Smooth muscle cell (in vitro differentiated cells): ENCODE data around the gene MAT2A. TPM values are rescaled to one million over a fixed set of nuclear protein-coding genes. Genes with fewer than 3 reads are reported as not detected.
"Not testable (repeated sequence)": the region's sequence is repeated elsewhere in the genome, so short reads cannot be mapped to it uniquely, and the experiment has no call there.

ENCODE experiments used
- DNase-seq: peaks from one replicate; lab custom pipeline; 2025; ENCODE audit not compliant: unreplicated experiment; lab: John Stamatoyannopoulos, UW
- H2AFZ ChIP-seq: fragments of 200-600 bp; sonication (generic); 2 replicates; pipeline ENCODE4 v1.6.0; 2016; ENCODE audit warnings: antibody characterized with exemption, low read depth, mild to moderate bottlenecking
- H3F3A ChIP-seq: fragments of 200-600 bp; sonication (generic); 2 replicates; pipeline ENCODE4 v1.6.0; 2017; ENCODE audit warnings: antibody characterized with exemption, low read depth
- H3K27ac ChIP-seq: fragments of 200-600 bp; sonication (generic); 2 replicates; pipeline ENCODE4 v1.5.1; 2016; ENCODE audit warnings: low read depth, mild to moderate bottlenecking
- H3K27me3 ChIP-seq: fragments of 200-600 bp; sonication (generic); 2 replicates; pipeline ENCODE4 v1.6.1; 2016; ENCODE audit warnings: low read depth, mild to moderate bottlenecking
- H3K36me3 ChIP-seq: fragments of 200-600 bp; sonication (generic); 2 replicates; pipeline ENCODE4 v1.5.1; 2016; ENCODE audit warnings: low read depth
- H3K4me1 ChIP-seq: fragments of 200-600 bp; sonication (generic); 2 replicates; pipeline ENCODE4 v1.5.1; 2016; ENCODE audit warnings: low read depth
- H3K4me2 ChIP-seq: fragments of 200-600 bp; sonication (generic); 2 replicates; pipeline ENCODE4 v1.6.0; 2016; ENCODE audit warnings: mild to moderate bottlenecking
- H3K4me3 ChIP-seq: fragments of 200-600 bp; sonication (generic); 2 replicates; pipeline ENCODE4 v1.5.1; 2016; ENCODE audit warnings: mild to moderate bottlenecking
- H3K79me2 ChIP-seq: fragments of 200-600 bp; sonication (generic); 2 replicates; pipeline ENCODE4 v1.6.0; 2016; ENCODE audit warnings: low read depth, mild to moderate bottlenecking
- H3K9ac ChIP-seq: fragments of 200-600 bp; sonication (generic); 2 replicates; pipeline ENCODE4 v1.6.0; 2016; ENCODE audit warnings: low read depth
- H3K9me3 ChIP-seq: fragments of 200-600 bp; sonication (generic); replicated peaks from 2 replicates; pipeline ENCODE4 v1.5.1; 2016; ENCODE audit warnings: low read depth
- H4K20me1 ChIP-seq: fragments of 200-600 bp; sonication (generic); 2 replicates; pipeline ENCODE4 v1.6.0; 2016; ENCODE audit warnings: low read depth
- WGBS: methylation state at CpG from one replicate; pipeline ENCODE4 v1.1.7; 2016; ENCODE audit warnings: low lambda C conversion rate; 5-methylcytosine and 5-hydroxymethylcytosine counted together
- polyA plus RNA-seq: library from polyadenylated mRNA; unstranded; fragments of >200 nt; fragmentation: Nextera tagmentation; extraction: Ambion mirVana; gene quantifications from 2 replicates; pipeline ENCODE4 v1.2.1, GENCODE V29; 2016
- total RNA-seq: library from RNA; depleted of rRNA; stranded (reverse); fragments of >200 nt; gene quantifications from 2 replicates; pipeline ENCODE4 v1.2.3, GENCODE V29; 2014
- TF ChIP-seq, protein P1 (sequence below): fragments of 200-600 bp; sonication (generic); IDR thresholded peaks from 2 replicates; pipeline ENCODE4 v1.5.1; 2017; ENCODE audit warnings: borderline replicate concordance, mild to moderate bottlenecking, antibody characterized with exemption; ENCODE audit not compliant: insufficient read depth, poor library complexity, severe bottlenecking

The MAT2A gene
- total and polyA plus RNA-seq, 2 experiments from 2014 or later: 93.8 to 108 TPM

DNA sequence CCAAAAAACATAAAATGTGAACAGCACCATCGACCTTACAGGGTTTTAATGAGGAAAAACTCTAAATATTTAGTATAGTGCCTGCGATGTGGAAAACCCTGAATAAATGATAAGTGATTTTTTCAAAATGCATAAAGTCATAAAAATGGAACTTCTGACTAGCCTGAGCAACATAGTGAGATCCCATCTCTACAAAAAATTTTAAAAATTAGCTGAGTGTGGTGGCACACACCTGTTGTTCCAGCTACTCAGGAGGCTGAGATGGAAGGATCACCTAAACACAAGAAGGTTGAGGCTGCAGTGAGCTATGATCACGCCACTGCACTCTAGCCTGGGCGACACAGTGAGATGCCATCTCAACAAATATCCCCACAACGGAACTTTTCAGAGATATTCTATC lies 18.2 kb downstream of the MAT2A start:
- WGBS: 99% methylated on average over 5 of the region's 5 CpGs
- no peak overlapping the region for H3K27ac ChIP-seq
- H3F3A ChIP-seq: peaks cover 4% of the 10 kb centered on the region
- H3K27me3 ChIP-seq: no peaks in the 10 kb centered on the region
- TF ChIP-seq, protein P1, sequence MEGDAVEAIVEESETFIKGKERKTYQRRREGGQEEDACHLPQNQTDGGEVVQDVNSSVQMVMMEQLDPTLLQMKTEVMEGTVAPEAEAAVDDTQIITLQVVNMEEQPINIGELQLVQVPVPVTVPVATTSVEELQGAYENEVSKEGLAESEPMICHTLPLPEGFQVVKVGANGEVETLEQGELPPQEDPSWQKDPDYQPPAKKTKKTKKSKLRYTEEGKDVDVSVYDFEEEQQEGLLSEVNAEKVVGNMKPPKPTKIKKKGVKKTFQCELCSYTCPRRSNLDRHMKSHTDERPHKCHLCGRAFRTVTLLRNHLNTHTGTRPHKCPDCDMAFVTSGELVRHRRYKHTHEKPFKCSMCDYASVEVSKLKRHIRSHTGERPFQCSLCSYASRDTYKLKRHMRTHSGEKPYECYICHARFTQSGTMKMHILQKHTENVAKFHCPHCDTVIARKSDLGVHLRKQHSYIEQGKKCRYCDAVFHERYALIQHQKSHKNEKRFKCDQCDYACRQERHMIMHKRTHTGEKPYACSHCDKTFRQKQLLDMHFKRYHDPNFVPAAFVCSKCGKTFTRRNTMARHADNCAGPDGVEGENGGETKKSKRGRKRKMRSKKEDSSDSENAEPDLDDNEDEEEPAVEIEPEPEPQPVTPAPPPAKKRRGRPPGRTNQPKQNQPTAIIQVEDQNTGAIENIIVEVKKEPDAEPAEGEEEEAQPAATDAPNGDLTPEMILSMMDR: no peak
- H3K9me3 ChIP-seq: no peaks in the 10 kb centered on the region
- H3K4me3 ChIP-seq: no peak overlapping the region
- DNase-seq: no peak
- H4K20me1 ChIP-seq: peaks cover 10% of the 10 kb centered on the region
- no peak overlapping the region for H2AFZ ChIP-seq
- H3K9ac ChIP-seq: no peak overlapping the region
- peaks cover 39% of the 10 kb centered on the region for H3K79me2 ChIP-seq
- H3K4me2 ChIP-seq: no peak overlapping the region
- peaks cover 3% of the 10 kb centered on the region for H3K36me3 ChIP-seq
- H3K4me1 ChIP-seq: peaks cover 11% of the 10 kb centered on the region

DNA sequence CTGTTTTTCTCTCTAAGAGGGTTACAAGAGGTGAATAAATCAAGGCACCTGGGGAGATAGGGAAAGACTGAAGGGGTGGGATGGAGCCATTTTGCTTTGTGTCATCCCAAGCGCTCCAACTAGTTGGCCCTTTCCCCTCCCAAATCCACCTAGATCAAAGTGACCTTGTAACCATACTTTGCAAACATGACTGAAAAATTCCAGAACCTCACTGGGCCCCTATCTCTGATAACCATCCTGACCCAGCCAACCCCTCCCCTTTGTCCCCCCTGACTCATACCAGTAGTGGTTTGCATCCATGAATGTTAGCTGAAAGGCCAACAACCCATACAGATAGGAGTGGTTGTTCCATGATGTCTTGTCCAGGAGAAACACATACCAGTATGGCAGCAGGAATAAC lies 19.2 kb downstream of the MAT2A start:
- H3K9ac ChIP-seq: no peak overlapping the region
- no peaks in the 10 kb centered on the region for H3K27me3 ChIP-seq
- H2AFZ ChIP-seq: no peak overlapping the region
- H3K9me3 ChIP-seq: no peaks in the 10 kb centered on the region
- no peak overlapping the region for H3K4me3 ChIP-seq
- peaks cover 11% of the 10 kb centered on the region for H3K4me1 ChIP-seq
- TF ChIP-seq, protein P1: no peak
- peaks cover 3% of the 10 kb centered on the region for H3K36me3 ChIP-seq
- 95% methylated on average over 1 of the region's 1 CpG for WGBS
- H3K4me2 ChIP-seq: no peak overlapping the region
- peaks cover 10% of the 10 kb centered on the region for H4K20me1 ChIP-seq
- DNase-seq: no peak
- H3K27ac ChIP-seq: no peak overlapping the region
- peaks cover 39% of the 10 kb centered on the region for H3K79me2 ChIP-seq
- no peaks in the 10 kb centered on the region for H3F3A ChIP-seq

DNA sequence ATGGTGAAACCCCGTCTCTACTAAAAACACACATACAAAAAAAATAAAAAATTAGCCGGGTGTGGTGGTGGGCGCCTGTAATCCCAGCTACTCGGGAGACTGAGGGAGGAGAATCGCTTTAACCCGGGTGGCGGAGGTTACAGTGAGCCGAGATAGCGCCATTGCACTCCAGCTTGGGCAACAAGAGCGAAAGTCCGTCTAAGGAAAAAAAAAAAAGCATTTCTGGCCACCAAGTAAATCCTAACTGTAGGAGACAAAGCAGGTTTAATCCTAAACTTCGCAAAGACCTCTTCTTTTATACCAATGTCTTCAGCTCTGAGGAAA lies 21.4 kb downstream of the MAT2A start:
- H3K9me3 ChIP-seq, H3K27ac ChIP-seq, H3K36me3 ChIP-seq, H3K27me3 ChIP-seq, H2AFZ ChIP-seq, H3F3A ChIP-seq, H4K20me1 ChIP-seq, DNase-seq: not testable (repeated sequence)
- WGBS: 88% methylated on average over 12 of the region's 12 CpGs
- Histone ChIP-seq H3K9ac (peak overlapping the region; percentile 81), H3K79me2 (peaks cover 39% of the 10 kb centered on the region), H3K4me2 (peak overlapping the region; percentile 97), H3K4me1 (peaks cover 11% of the 10 kb centered on the region), H3K4me3 (peak overlapping the region; percentile 84)

DNA sequence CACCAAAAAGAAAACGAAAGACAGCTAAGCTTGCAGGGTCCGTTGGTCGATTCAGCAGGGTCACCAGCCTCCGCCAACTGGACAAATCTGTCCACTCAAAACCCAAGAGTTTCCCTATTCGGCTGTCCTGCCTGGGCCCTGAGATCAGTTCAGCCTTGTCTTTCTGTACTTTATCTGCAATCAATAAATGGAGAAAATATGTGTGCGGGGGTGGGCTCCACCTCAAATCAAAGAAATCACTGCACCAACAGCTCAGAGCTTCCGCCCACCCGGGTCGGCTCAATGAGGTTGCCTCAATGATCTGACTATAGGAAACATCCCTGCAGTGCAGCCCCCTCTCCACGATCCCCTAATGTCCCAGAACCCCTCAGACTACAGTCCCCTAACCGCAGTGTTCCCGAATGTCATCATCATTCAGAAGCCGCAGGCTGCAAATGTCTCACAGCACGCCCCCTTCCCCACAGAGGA lies 21.9 kb downstream of the MAT2A start:
- Histone ChIP-seq H3K79me2 (peaks cover 39% of the 10 kb centered on the region), H3K4me3 (peak overlapping the region; percentile 84), H3K27me3 (no peaks in the 10 kb centered on the region), H3K27ac (peak overlapping the region; percentile 51), H3K4me1 (peaks cover 11% of the 10 kb centered on the region), H3K9ac (peak overlapping the region; percentile 81), H3K4me2 (peak overlapping the region; percentile 97), H4K20me1 (peaks cover 10% of the 10 kb centered on the region), H3K36me3 (peaks cover 3% of the 10 kb centered on the region), H3F3A (no peaks in the 10 kb centered on the region), H3K9me3 (no peaks in the 10 kb centered on the region), H2AFZ (peak overlapping the region; percentile 97)
- DNase-seq: no peak
- TF ChIP-seq, protein P1: no peak
- 6% methylated on average over 13 of the region's 14 CpGs for WGBS
